ENCODE results near the gene PTPN22.

The PTPN22 gene

GRCh38 chr1:113793878-113794834 is 77.4 kb downstream of the PTPN22 start:
- DNase-seq, result no peak

- no peak for DNase-seq
Observed at GRCh38 chr1:113792986-113793385, 78.5 kb downstream of the PTPN22 start.

- DNase-seq, result no peak
Observed at GRCh38 chr1:113792471-113792870, 79.0 kb downstream of the PTPN22 start.

GRCh38 chr1:113788802-113789201 is 82.7 kb downstream of the PTPN22 start:
- no peak for DNase-seq

- no peak for DNase-seq
Observed at GRCh38 chr1:113787663-113788062, 83.8 kb downstream of the PTPN22 start.

- DNase-seq, result no peak
Observed at GRCh38 chr1:113786069-113786468, 85.4 kb downstream of the PTPN22 start.

- no peak for DNase-seq
Observed at GRCh38 chr1:113784104-113784779, 87.3 kb downstream of the PTPN22 start.

- DNase-seq, result no peak
Observed at GRCh38 chr1:113783254-113784103, 88.0 kb downstream of the PTPN22 start.

- DNase-seq, result no peak
Observed at GRCh38 chr1:113782406-113782805, 89.1 kb downstream of the PTPN22 start.

GRCh38 chr1:113780374-113781146 is 91.0 kb downstream of the PTPN22 start:
- no peak for DNase-seq

- no peak for DNase-seq
Observed at GRCh38 chr1:113779542-113779941, 92.0 kb downstream of the PTPN22 start.

- DNase-seq, result no peak
Observed at GRCh38 chr1:113777561-113777960, 94.0 kb downstream of the PTPN22 start.

GRCh38 chr1:113770031-113770430 is 101.5 kb downstream of the PTPN22 start:
- DNase-seq, result no peak

- no peak for DNase-seq
Observed at GRCh38 chr1:113769601-113769970, 101.9 kb downstream of the PTPN22 start.

- no peak for DNase-seq
Observed at GRCh38 chr1:113768916-113769600, 102.5 kb downstream of the PTPN22 start.

GRCh38 chr1:113765306-113766230 is 105.9 kb downstream of the PTPN22 start:
- no peak for DNase-seq
